ENCODE results near the gene CAP2.

GRCh38 chr6:17442196-17442595, 48.8 kb downstream of the CAP2 start:
- TF ChIP-seq CTCF (IDR thresholded peaks at IDR 0.05 in 8 of 11, conservative IDR thresholded peaks at IDR 0.05 in 3 of 11) = no peak
- no peak for TF ChIP-seq POLR2A (IDR thresholded peaks at IDR 0.05)
- no peak for TF ChIP-seq POLR2AphosphoS5 (IDR thresholded peaks at IDR 0.05)
